AG10803 (cell line): Measurements from ENCODE around the gene EFL1.

Experiments used
- DNase-seq: peaks from one replicate; pipeline ENCODE4 v3.0.0; 2010; ENCODE audit warnings: low read depth
- H3K4me3 ChIP-seq: 2 replicates; pipeline ENCODE4 v1.5.1; 2011; ENCODE audit warnings: mild to moderate bottlenecking, low read length, control low read depth
- CTCF ChIP-seq: conservative IDR thresholded peaks from 2 replicates; pipeline ENCODE4 v1.5.1; 2011; ENCODE audit warnings: mild to moderate bottlenecking, low read length, control low read depth, inconsistent platforms

EFL1 gene

GRCh38 chr15:82168296-82168695 is 94.2 kb downstream of the EFL1 start:
- TF ChIP-seq CTCF: no peak
- H3K4me3 ChIP-seq: no peak overlapping the region
- no peak for DNase-seq

- no peak for TF ChIP-seq CTCF
- H3K4me3 ChIP-seq: no peak overlapping the region
- DNase-seq: peak; percentile 31
Observed at GRCh38 chr15:82165948-82166376, 96.6 kb downstream of the EFL1 start.

- peak; percentile 98 for DNase-seq
- no peak for TF ChIP-seq CTCF
- H3K4me3 ChIP-seq: no peak overlapping the region
Observed at GRCh38 chr15:82159922-82160321, 102.6 kb downstream of the EFL1 start.

- no peak overlapping the region for H3K4me3 ChIP-seq
- TF ChIP-seq CTCF: no peak
- no peak for DNase-seq
Observed at GRCh38 chr15:82158811-82159210, 103.7 kb downstream of the EFL1 start.

- no peak for TF ChIP-seq CTCF
- no peak overlapping the region for H3K4me3 ChIP-seq
Observed at GRCh38 chr15:82150645-82151044, 111.9 kb downstream of the EFL1 start.

GRCh38 chr15:82146990-82147461 is 115.5 kb downstream of the EFL1 start:
- TF ChIP-seq CTCF: no peak
- peak; percentile 79 for DNase-seq
- H3K4me3 ChIP-seq: no peak overlapping the region

More at GRCh38 chr15:82150645-82151044, 111.9 kb downstream of the EFL1 start:
- DNase-seq: no peak

- no peak overlapping the region for H3K4me3 ChIP-seq
- DNase-seq: no peak
- TF ChIP-seq CTCF: no peak
Observed at GRCh38 chr15:82146576-82146975, 116.0 kb downstream of the EFL1 start.
